A549 (cell line): Measurements from ENCODE around the gene NAV3.

Source experiments
- CTCF ChIP-seq: fragments of >200 bp; sonication (Bioruptor Twin); formaldehyde crosslinking; IDR thresholded peaks from 3 replicates; pipeline ENCODE4 v1.5.1; 2016
- EP300 ChIP-seq, 2 experiments: fragments of >200 bp; sonication (Bioruptor Twin); formaldehyde crosslinking; IDR thresholded peaks; 2 replicates in 1 of 2; 3 replicates in 1 of 2; pipeline ENCODE4 v1.6.1; 2016 to 2017
- POLR2A ChIP-seq: IDR thresholded peaks from 2 replicates; pipeline ENCODE4 v1.6.1; 2012; ENCODE audit warnings: mild to moderate bottlenecking, low read length
- RAD21 ChIP-seq, 2 experiments: fragments of >200 bp in 1 of 2; sonication (Bioruptor Twin) in 1 of 2; formaldehyde crosslinking in 1 of 2; IDR thresholded peaks in 1 of 2; conservative IDR thresholded peaks in 1 of 2; 2 replicates in 1 of 2; 3 replicates in 1 of 2; pipeline ENCODE4 v1.6.1; 2012 to 2018; ENCODE audit warnings: inconsistent platforms in 1 of 2
- TF ChIP-seq, protein P1 (sequence below): fragments of 200-600 bp; sonication (generic); IDR thresholded peaks from 2 replicates; pipeline ENCODE4 v1.6.1; 2016; ENCODE audit warnings: antibody characterized with exemption, mild to moderate bottlenecking, moderate library complexity

- TF ChIP-seq CTCF (no peak), POLR2A (no peak), EP300 (IDR thresholded peaks at IDR 0.05) (no peak), RAD21 (conservative IDR thresholded peaks at IDR 0.05 in 1 of 2, IDR thresholded peaks at IDR 0.05 in 1 of 2) (no peak)
- TF ChIP-seq, protein P1, sequence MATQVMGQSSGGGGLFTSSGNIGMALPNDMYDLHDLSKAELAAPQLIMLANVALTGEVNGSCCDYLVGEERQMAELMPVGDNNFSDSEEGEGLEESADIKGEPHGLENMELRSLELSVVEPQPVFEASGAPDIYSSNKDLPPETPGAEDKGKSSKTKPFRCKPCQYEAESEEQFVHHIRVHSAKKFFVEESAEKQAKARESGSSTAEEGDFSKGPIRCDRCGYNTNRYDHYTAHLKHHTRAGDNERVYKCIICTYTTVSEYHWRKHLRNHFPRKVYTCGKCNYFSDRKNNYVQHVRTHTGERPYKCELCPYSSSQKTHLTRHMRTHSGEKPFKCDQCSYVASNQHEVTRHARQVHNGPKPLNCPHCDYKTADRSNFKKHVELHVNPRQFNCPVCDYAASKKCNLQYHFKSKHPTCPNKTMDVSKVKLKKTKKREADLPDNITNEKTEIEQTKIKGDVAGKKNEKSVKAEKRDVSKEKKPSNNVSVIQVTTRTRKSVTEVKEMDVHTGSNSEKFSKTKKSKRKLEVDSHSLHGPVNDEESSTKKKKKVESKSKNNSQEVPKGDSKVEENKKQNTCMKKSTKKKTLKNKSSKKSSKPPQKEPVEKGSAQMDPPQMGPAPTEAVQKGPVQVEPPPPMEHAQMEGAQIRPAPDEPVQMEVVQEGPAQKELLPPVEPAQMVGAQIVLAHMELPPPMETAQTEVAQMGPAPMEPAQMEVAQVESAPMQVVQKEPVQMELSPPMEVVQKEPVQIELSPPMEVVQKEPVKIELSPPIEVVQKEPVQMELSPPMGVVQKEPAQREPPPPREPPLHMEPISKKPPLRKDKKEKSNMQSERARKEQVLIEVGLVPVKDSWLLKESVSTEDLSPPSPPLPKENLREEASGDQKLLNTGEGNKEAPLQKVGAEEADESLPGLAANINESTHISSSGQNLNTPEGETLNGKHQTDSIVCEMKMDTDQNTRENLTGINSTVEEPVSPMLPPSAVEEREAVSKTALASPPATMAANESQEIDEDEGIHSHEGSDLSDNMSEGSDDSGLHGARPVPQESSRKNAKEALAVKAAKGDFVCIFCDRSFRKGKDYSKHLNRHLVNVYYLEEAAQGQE = no peak
These were observed 123.5 kb downstream of the NAV3 start for GRCh38 chr12:77954206-77954555.
